GM23248 (cell line): ENCODE results near the gene MPC1. TPM values are rescaled to one million over a fixed set of nuclear protein-coding genes. Genes with fewer than 3 reads are reported as not detected.
"Not testable (repeated sequence)": the region's sequence is repeated elsewhere in the genome, so short reads cannot be mapped to it uniquely, and the experiment has no call there.

Source experiments
- DNase-seq: peaks from one replicate; pipeline ENCODE4 v3.0.0-alpha.2; 2015
- H2AFZ ChIP-seq: fragments of 200-600 bp; sonication (generic); 2 replicates; pipeline ENCODE4 v1.6.1; 2016; ENCODE audit warnings: antibody characterized with exemption
- H3F3A ChIP-seq: fragments of 200-600 bp; sonication (generic); 2 replicates; pipeline ENCODE4 v1.6.1; 2016; ENCODE audit warnings: mild to moderate bottlenecking, antibody characterized with exemption, mixed run types; ENCODE audit not compliant: insufficient read depth
- H3K27ac ChIP-seq: fragments of 200-600 bp; sonication (generic); 2 replicates; pipeline ENCODE4 v1.5.1; 2016; ENCODE audit warnings: mild to moderate bottlenecking
- H3K27me3 ChIP-seq: fragments of 200-600 bp; sonication (generic); replicated peaks from 2 replicates; pipeline ENCODE4 v1.6.1; 2016; ENCODE audit warnings: mild to moderate bottlenecking; ENCODE audit not compliant: insufficient read depth
- H3K36me3 ChIP-seq: fragments of 200-600 bp; sonication (generic); 2 replicates; pipeline ENCODE4 v1.6.1; 2016; ENCODE audit warnings: low read depth, mild to moderate bottlenecking
- H3K4me1 ChIP-seq: fragments of 200-600 bp; sonication (generic); 2 replicates; pipeline ENCODE4 v1.6.1; 2016; ENCODE audit warnings: mild to moderate bottlenecking; ENCODE audit not compliant: insufficient read depth
- H3K4me2 ChIP-seq: fragments of 200-600 bp; sonication (generic); one replicate; pipeline ENCODE4 v1.6.1; 2016; ENCODE audit warnings: mild to moderate bottlenecking; ENCODE audit not compliant: unreplicated experiment
- H3K4me3 ChIP-seq: fragments of 200-600 bp; sonication (generic); 2 replicates; pipeline ENCODE4 v1.5.1; 2016; ENCODE audit warnings: mild to moderate bottlenecking
- H3K79me2 ChIP-seq: fragments of 200-600 bp; sonication (generic); 2 replicates; pipeline ENCODE4 v1.6.1; 2016; ENCODE audit warnings: mild to moderate bottlenecking; ENCODE audit not compliant: insufficient read depth
- H3K9ac ChIP-seq: fragments of 200-600 bp; sonication (generic); 2 replicates; pipeline ENCODE4 v1.6.1; 2016; ENCODE audit warnings: mild to moderate bottlenecking
- H3K9me2 ChIP-seq: fragments of 200-600 bp; sonication (generic); 2 replicates; pipeline ENCODE4 v1.6.1; 2016; ENCODE audit warnings: mixed run types, mild to moderate bottlenecking, moderate library complexity; ENCODE audit not compliant: insufficient read depth
- H3K9me3 ChIP-seq: fragments of 200-600 bp; sonication (generic); one replicate; pipeline ENCODE4 v1.6.1; 2017; ENCODE audit warnings: low read depth
- H4K20me1 ChIP-seq: fragments of 200-600 bp; sonication (generic); 2 replicates; pipeline ENCODE4 v1.6.0; 2016; ENCODE audit not compliant: insufficient read depth
- EZH2 ChIP-seq: fragments of 200-600 bp; sonication (generic); IDR thresholded peaks from 2 replicates; pipeline ENCODE4 v1.6.1; 2018; ENCODE audit warnings: antibody characterized with exemption, mild to moderate bottlenecking; ENCODE audit not compliant: insufficient read depth, poor library complexity, severe bottlenecking
- EZH2phosphoT487 ChIP-seq: fragments of 200-600 bp; sonication (generic); IDR thresholded peaks from 2 replicates; pipeline ENCODE4 v1.6.1; 2018; ENCODE audit warnings: antibody characterized with exemption, moderate library complexity, mild to moderate bottlenecking, low read depth; ENCODE audit not compliant: insufficient read depth
- WGBS, 2 experiments: methylation state at CpG; one replicate each; pipeline ENCODE4 v1.1.6; 2015 to 2017; ENCODE audit warnings: low lambda C conversion rate in 2 of 2, low coverage in 1 of 2; ENCODE audit errors: missing lambda C conversion rate in 2 of 2; 5-methylcytosine and 5-hydroxymethylcytosine counted together
- in situ Hi-C: fragments of 300-500 bp; cut with MboI; formaldehyde crosslinking; loops from 2 replicates; pipeline ENCODE4 v1.15.0; 2020
- polyA plus RNA-seq: library from polyadenylated mRNA; unstranded; fragments of >200 nt; fragmentation: Nextera tagmentation; extraction: Ambion mirVana; gene quantifications from 2 replicates; pipeline ENCODE4 v1.2.1, GENCODE V29; 2016
- total RNA-seq: library from RNA; depleted of rRNA; stranded (reverse); fragments of >200 nt; shearing (Covaris generic); gene quantifications from 2 replicates; pipeline ENCODE4 v1.2.3, GENCODE V29; 2014

Gene MPC1
- total and polyA plus RNA-seq, 2 experiments from 2014 or later, result 41.9 to 76.2 TPM

DNA sequence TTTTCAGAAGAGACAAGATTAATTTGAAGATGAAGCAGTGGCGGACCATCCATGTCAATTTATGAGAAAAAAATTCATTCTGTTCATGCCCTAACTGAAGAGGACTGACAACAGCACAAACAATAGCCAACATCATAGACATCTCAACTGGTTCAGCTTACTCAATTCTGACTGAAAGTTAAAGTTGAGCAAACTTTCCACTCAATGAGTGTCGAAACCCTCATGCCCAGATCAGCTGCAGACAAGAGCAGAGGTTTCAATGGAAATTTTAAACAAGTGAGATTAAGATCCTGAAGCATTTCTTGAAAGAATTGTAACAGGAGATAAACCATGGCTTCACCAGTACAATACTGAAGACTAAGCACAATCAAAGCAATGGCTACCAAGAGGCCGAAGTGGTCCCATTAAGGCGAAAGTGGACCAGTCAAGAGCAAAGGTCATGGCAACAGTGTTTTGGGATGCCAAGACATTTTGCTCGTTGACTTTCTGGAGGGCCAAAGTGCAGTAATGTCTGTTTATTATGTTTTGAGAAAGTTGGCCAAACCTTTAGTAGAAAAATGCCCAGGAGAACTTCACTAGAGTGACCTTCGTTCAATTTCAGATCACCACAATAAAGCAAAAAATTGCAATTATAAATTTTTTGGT is 34.3 kb downstream of the MPC1 start:
- Histone ChIP-seq H3K4me3 (no peak overlapping the region), H3K27me3 (no peaks in the 10 kb centered on the region), H3K9me3 (no peaks in the 10 kb centered on the region), H3F3A (no peaks in the 10 kb centered on the region), H3K79me2 (no peaks in the 10 kb centered on the region), H3K4me1 (no peaks in the 10 kb centered on the region), H3K36me3 (no peaks in the 10 kb centered on the region), H4K20me1 (no peaks in the 10 kb centered on the region), H3K9ac (no peak overlapping the region), H3K27ac (no peak overlapping the region), H3K9me2 (no peaks in the 10 kb centered on the region), H3K4me2 (no peak overlapping the region), H2AFZ (no peak overlapping the region)
- TF ChIP-seq EZH2phosphoT487, result no peak
- WGBS, 2 experiments, result 65 to 72% methylated on average over 6 of the region's 6 CpGs
- no peak for DNase-seq
- in situ Hi-C loops, result no loop called here

- TF ChIP-seq EZH2 (no peak), EZH2phosphoT487 (no peak)
- no peaks in the 10 kb centered on the region for H3K27me3 ChIP-seq
- no peak overlapping the region for H3K27ac ChIP-seq
- H3K79me2 ChIP-seq, result peaks cover 5% of the 10 kb centered on the region
- DNase-seq, result no peak
- no peak overlapping the region for H2AFZ ChIP-seq
- H4K20me1 ChIP-seq, result no peaks in the 10 kb centered on the region
- H3K36me3 ChIP-seq, result no peaks in the 10 kb centered on the region
- H3K9ac ChIP-seq, result no peak overlapping the region
- in situ Hi-C loops, result no loop called here
- H3K9me2 ChIP-seq, result no peaks in the 10 kb centered on the region
- H3K9me3 ChIP-seq, result no peaks in the 10 kb centered on the region
- H3F3A ChIP-seq, result no peaks in the 10 kb centered on the region
- H3K4me3 ChIP-seq, result no peak overlapping the region
- no peak overlapping the region for H3K4me2 ChIP-seq
- H3K4me1 ChIP-seq, result no peaks in the 10 kb centered on the region
Measured at GRCh38 chr6:166346965-166347364, 35.8 kb downstream of the MPC1 start.

GRCh38 chr6:166346449-166346848 is 36.3 kb downstream of the MPC1 start:
- in situ Hi-C loops, result no loop called here
- Histone ChIP-seq H3K9ac (no peak overlapping the region), H3F3A (no peaks in the 10 kb centered on the region), H2AFZ (no peak overlapping the region), H4K20me1 (no peaks in the 10 kb centered on the region), H3K36me3 (no peaks in the 10 kb centered on the region), H3K79me2 (peaks cover 10% of the 10 kb centered on the region), H3K4me3 (no peak overlapping the region), H3K9me2 (no peaks in the 10 kb centered on the region), H3K27me3 (no peaks in the 10 kb centered on the region), H3K4me1 (no peaks in the 10 kb centered on the region), H3K4me2 (no peak overlapping the region), H3K9me3 (no peaks in the 10 kb centered on the region), H3K27ac (no peak overlapping the region)
- no peak for DNase-seq
- WGBS, 2 experiments, result 76 to 83% methylated on average over 3 of the region's 3 CpGs
- TF ChIP-seq EZH2 (no peak), EZH2phosphoT487 (no peak)

- H3K4me2 ChIP-seq, H2AFZ ChIP-seq, H3K36me3 ChIP-seq, H3K27ac ChIP-seq, in situ Hi-C loops, H3K27me3 ChIP-seq, H3F3A ChIP-seq, H3K9me2 ChIP-seq, H4K20me1 ChIP-seq, H3K4me3 ChIP-seq, H3K9me3 ChIP-seq, DNase-seq, H3K9ac ChIP-seq, H3K4me1 ChIP-seq: not testable (repeated sequence)
- 50 to 51% methylated on average over 9 of the region's 9 CpGs for WGBS, 2 experiments
- peaks cover 18% of the 10 kb centered on the region for H3K79me2 ChIP-seq
Measured at GRCh38 chr6:166345672-166346071, 37.1 kb downstream of the MPC1 start.

DNA sequence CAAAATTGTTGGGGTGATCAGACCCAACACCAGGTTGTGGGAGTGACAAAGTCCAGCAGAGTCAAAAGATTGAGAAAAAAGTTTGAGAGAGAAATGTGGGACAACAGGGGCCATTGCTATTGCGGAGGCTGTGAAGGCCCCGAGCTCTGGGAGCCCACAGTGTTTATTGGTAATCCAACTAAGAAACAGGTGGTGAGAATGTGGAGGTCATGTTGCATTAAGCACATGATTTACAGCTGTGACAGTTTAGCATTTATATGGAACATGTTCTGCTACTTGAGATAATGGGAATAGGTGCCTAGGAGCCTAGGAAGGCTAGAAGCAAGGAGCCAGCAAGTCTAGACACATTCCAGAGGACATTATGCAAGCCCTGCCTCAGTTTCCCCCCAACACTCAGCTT is 37.8 kb downstream of the MPC1 start:
- DNase-seq, H3K9ac ChIP-seq, H2AFZ ChIP-seq, H3F3A ChIP-seq, H3K9me2 ChIP-seq, in situ Hi-C loops, H4K20me1 ChIP-seq, H3K9me3 ChIP-seq, H3K4me2 ChIP-seq, H3K27ac ChIP-seq, H3K4me1 ChIP-seq, H3K4me3 ChIP-seq, H3K36me3 ChIP-seq, H3K27me3 ChIP-seq: not testable (repeated sequence)
- 77 to 79% methylated on average over 2 of the region's 2 CpGs for WGBS, 2 experiments
- H3K79me2 ChIP-seq, result peaks cover 26% of the 10 kb centered on the region
